HG03039 (cell line): ENCODE results near the gene EPS8.
"Not testable (repeated sequence)": the region's sequence is repeated elsewhere in the genome, so short reads cannot be mapped to it uniquely, and the experiment has no call there.

Experiments
- ATAC-seq: cut with Tn5 transposase; IDR thresholded peaks from one replicate; pipeline ENCODE4 v1.9.1; 2021; ENCODE audit warnings: mild to moderate bottlenecking, moderate library complexity; ENCODE audit not compliant: unreplicated experiment

The EPS8 gene

DNA sequence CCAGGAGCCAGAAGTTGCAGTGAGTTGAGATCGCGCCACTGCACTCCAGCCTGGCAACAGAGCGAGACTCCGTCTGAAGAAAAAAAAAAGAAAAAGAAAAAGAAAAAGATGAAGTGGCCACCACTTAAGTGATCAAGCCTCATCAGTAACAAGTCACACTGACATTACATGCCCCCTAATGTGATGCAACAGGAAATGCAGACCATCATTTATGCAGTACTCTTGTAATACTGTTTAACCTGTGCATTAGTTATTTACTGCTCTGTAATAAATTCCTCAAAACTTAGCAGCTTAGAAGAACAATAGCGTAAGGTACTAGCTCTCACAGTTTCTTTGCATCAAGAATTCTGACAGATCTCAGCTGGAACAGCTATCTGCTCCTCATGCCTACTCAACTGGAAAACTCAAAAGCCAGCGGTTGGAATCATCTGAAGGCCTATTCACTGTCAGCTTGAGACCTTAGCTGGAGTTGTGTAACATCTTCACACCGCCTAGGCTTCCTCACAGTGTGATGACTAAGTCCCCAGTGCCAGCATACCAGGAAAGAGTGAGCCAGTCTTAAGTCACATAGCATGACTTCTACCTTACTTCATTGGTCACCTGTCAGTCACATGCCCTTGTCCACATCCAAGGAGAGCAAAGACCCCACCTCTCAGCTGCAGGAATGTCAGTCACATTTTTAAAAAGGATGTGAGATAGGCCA, 31.5 kb downstream of the EPS8 start:
- ATAC-seq: no peak

DNA sequence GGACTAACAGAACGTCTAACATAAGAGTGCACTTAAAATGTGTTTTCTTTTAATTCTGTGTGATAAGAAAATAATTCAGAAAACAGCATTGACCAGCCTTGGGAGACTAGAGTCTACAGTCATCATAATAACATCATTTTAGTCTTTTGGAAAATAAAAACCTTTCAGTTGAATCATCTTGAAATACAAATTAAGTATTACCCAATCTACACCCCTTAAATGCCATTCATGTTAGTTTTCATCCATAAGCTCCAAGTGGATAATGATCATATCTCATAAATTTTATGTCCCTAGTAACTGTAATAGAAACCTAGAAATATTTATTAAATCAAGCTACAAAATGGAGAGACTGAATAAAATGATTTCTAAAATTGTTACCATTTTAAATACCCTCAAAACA, 32.4 kb downstream of the EPS8 start:
- ATAC-seq: no peak

DNA sequence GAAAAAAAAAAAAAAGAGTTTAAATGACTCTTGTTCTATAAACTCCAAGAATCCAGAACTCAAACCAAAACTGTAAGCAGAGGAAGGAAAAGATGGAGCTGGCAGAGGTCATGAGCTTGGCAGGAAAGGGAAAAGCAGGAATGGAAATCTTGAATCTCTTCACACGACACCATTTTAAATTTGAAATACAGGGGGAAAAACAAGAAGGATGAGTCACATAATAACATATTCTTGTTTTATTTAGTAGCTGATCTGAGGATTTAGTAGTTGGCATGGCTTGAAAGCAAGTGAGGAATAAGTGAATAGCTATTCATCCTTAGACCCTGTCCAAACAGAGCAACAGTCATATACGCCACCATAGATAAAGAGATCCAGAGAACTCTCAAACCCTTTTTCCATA, 35.0 kb downstream of the EPS8 start:
- no peak for ATAC-seq

DNA sequence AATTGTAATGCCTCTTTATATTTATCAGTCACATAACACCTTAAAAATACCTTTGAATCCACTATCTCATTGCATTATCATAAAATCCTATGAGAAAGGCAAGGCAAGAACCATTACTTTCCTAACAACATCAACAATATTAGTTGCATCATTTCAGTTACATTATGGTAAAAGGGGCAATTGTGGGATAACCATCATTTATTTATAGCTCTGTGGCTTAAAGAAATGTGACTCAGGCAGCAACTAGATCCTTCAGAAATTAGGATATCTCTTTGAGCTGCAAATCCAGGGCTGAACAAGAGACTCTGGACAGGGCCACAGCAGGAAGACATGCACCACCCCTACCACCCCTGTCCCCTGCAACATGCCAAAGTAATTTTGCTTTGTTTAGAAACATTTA, 36.4 kb downstream of the EPS8 start:
- no peak for ATAC-seq

DNA sequence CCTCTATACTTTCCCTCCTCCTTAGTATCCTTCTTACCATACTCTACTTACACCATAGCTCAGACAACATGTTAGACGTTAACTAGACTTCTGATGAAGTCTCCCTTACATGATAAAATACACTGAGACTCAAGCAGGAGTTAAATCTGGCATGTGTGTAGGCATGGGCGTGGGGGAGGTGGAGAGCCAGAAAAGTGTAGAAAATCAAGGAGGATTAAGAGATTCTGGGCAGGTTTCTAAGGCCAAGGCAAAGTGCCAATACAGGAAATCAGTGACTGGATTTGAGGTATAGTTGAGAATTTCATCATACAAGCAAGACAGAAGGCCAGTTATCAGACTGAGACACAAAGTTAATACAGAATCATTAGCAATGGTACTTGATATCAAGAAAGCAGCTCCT, 37.4 kb downstream of the EPS8 start:
- ATAC-seq: no peak

DNA sequence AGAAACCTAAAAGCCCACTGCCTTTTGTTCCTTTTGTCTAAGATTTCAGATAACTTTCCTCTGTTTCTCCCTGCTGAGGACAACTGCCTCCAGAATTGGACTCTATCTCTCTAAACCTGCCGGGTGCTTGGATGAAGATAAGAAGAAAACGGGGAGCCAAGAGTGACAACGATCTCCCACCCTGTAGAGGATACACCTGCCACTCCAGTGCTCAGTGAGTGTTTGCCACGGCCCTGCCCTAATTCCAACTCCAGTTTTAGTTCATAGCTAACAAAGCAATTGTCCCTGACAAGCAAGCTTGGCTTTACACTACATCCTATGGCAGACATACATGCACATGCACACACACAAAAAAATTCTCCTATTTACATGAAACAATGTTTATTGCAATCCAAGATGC, 39.3 kb downstream of the EPS8 start:
- no peak for ATAC-seq

DNA sequence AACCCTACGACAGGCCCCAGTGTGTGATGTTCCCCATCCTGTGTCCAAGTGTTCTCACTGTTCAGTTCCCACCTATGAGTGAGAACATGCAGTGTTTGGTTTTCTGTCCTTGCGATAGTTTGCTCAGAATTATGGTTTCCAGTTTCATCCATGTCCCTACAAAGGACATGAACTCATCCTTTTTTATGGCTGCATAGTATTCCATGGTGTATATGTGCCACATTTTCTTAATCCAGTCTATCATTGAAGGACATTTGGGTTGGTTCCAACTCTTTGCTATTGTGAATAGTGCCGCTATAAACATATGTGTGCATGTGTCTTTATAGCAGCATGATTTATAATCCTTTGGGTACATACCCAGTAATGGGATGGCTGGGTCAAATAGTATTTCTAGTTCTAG, 47.3 kb downstream of the EPS8 start:
- ATAC-seq: not testable (repeated sequence)

DNA sequence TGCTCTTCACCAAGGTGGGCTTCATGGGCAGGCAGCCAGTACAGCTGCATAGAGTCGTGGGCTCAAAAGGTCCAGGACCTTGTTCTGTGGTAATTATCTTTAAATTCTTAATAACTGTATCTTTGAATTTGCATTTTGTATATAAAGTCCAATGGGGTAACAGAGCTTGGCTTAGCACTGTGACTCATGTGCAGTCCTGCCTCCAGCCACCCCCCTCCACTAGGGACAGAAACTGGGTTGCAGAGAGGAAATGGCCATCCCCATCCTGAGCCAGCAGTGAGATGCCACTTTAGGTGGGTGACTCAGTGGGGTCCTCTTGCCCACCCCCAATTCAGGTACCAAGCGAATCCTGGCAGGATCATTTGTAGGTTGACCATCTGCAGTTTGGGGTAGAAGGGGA, 48.1 kb downstream of the EPS8 start:
- ATAC-seq: no peak

DNA sequence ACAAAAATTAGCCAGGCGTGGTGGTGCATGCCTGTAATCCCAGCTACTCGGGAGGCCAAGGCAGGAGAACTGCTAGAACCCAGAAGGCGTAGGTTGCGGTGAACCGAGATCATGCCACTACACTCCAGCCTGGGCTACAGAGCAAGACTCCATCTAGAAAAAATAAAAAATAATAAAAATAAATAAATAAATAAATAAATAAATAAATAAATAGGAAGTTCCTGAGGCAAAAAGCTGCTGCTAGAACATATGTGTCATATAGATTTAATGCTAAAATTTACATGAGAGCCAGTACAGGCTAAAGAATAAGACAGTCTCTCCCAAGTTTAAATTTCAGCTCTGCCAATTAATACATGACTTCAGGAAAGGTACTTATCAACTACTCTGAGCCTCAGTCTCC, 48.8 kb downstream of the EPS8 start:
- ATAC-seq: not testable (repeated sequence)

DNA sequence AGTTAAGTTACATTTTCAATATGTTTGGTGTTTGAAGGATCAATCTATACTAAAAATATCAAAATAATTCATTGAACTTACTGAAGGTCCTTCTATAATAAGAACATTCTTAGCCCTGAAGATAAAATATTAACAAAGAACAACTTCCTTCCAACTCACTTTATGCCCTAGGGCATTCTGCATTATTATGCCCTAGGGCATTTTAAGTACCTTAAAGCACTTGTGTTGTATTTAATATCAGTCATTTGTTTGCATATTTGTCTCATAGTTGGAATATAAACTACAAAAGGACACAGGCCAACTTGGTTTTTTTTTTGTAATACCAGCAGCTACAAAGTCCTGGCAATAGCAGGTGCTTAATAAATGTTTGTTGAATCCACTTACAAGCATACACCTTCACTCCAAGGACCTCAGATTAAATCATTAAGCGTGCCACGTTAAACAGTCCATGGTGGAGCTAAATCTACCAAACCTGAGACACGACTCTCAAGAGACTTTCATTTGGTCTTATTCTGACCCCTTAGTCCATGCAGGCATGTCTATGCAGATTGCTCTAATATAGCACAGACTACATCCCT, 50.7 kb downstream of the EPS8 start:
- ATAC-seq: no peak

DNA sequence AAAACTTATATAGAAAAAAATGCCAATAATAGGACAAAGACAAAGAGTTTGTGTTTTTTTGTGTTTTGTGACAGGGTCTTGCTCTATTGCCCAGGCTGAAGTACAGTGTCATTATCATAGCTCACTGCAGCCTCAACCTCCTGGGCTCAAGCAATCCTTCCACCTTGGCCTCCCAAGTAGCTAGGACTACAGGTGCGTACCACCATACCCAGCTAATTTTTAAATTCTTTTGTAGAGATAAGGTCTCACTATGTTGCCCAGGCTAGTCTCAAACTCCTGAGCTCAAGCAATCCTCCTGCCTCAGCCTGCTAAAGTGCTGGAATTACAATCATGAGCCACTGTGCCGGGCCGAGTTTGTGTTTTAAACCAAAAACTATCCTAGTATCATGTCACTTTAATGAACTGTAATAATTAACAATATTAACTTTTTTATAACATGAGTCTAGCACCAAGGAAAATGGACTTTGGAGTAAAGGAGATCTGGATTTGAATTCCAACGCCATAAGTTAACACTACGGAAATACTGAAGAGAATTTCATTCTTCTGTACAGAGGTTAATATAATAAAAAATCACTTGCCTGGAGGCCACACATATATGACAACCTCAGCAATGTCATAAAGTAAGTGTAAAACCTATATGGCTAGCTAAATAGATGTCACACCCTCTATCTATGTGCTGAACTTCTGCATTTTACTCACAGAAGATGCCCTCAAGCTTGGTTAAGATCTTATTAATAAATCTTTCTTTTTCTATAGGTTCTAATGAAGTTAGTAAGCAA, 53.2 kb downstream of the EPS8 start:
- ATAC-seq: no peak

DNA sequence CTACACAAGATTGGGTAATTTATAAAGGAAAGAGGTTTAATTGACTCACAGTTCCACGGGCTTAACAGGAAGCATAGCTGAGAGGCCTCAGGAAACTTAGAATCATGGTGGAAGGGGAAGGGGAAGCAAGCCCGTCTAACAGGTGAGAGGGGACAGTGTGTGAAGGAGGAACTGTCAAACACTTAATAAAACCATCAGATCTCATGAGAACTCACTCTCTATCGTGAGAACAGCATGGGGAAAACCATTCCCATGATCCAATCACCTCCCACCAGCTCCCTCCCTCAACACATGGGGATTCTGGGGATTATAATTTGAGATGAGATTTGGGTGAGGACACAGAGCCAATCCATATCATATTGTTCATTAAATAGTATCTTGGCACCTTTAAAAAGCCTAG, 56.1 kb downstream of the EPS8 start:
- no peak for ATAC-seq

DNA sequence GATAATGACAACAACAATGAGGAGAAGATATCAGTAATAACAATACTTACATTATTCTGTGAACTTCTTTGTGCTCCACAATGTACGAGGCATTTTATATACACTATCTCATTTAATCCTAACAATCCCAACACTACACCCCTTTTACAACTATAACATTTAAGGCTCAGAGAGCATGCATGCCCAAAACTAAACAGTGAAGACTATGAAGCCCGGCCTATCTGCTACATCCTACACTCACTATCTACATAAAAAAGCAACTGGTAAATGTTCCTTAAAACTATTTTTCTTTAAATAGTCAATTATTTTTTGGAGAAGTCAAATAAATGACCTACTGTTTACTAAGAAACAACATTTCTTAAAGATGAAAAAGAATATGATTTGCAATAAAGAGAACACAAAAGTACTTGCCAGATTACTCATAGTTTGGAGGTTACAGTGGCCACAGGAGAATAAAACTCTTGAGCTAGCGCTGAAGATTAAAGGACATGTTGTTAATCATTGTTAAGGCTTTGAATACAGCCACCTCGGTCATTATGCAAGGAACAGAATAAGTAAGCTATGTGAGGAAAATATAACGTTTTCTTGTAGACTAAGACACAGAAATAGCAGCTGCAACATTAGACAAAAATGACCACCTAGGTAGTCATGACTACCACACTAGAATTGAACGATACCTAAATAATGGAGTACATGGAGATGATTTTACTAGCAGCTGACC, 56.7 kb downstream of the EPS8 start:
- no peak for ATAC-seq

DNA sequence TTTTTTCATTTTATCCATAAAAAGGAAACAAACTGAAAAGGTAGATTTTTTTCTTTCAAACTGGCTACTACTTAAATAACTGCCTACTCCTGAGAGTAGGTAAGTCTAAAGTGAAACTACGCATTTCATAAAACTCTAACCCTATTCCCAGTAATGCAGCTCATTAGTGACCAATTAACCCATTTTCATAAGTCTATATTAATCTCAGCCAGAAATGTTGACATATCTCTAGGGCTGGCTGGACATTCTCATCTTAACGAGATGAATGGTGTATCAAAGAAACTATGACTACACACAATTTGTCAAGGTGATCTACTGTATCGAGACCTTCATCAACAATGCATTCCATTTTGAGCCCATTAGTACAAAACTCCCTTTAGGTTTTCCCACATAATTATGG, 57.2 kb downstream of the EPS8 start:
- no peak for ATAC-seq

DNA sequence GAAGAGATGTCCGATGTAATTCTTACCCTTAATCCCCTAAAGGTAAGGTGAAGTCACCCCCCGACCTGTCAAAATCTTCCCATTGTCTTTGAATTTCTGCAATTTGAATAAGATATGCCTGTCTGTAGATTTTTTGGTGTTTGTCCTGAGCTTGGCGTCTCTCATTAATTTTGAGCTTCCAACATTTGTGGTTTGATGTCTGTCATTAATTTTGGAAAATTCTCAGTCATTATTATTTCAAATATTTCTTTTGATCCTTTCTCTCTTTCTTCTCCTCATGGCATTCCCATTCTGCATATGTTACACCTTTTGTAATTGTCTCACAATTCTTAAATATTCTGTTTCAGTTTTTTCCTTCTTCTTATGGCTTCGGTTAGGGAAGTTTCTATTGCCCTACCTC, 60.1 kb downstream of the EPS8 start:
- no peak for ATAC-seq

DNA sequence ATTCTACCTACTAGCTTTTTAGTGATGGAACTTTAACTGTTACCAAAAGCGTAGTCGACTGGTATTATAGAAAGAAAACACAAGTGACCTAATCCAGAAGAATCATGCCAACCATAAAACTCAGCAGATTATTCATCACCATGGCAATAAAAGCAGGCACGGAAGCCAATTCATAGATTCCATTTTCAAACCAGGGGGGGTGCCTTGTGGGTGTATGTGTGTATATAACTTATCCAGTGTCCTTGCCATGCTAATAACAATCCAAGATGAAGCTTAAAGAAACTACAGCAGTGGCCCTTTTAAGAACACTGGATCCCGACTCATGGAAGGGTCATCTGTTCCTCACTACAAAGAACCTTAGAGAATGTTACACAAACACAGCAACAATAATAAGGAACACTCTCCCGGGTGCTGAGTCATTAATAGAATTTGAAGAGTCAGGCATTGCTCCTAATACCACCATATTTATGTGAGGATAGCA, 61.0 kb downstream of the EPS8 start:
- ATAC-seq: no peak

DNA sequence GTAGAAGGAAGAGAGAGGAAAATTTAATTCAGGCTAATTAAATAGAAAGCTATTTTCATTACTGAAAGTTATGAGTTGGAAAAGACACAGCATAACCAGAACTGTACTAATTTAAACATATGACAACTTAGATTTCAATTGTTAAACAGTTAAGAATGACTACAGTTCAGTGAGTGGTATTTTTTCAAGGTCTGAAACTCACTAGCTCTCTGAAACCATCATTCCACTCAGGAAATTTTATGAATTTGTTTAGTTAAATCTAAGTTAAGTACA, 62.4 kb downstream of the EPS8 start:
- no peak for ATAC-seq

DNA sequence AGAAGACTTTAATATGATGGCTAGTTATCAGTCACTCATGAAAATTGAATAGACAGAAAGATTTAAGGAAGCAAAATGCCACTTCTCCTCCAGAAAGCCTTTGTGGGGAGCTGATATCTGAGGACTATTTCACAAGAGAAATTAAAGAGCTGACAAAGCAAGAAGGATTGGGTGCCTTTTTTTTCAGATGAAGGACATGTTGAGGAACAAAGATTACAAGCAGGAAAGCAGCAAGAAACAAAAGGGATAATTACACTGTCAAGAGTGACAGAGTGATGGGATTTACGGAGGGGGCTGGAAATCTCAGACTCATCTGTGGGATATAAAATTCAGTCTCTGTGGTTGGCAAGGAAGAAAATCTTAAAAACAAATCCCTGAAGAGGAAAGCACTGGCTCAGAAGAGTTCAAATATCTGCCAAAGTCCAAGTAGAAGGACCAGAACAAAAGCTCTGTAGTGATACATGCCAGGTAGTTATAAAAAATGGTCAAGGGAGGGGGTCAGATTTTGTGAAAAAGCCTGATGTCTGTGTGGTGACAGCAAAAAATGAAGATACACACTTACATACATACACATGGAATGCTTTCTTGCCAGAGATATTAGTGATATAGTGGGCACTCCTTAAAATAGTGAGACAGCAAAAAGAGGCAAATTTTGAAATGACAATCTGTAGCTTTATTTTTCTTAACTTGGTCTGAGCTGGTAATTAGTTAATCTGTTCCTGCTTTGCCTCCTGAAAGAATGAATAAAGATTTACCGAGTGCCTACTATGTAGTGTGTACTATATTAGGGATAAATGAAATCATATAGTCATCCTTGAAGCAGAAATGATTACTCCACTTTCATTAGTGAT, 62.9 kb downstream of the EPS8 start:
- ATAC-seq: no peak

DNA sequence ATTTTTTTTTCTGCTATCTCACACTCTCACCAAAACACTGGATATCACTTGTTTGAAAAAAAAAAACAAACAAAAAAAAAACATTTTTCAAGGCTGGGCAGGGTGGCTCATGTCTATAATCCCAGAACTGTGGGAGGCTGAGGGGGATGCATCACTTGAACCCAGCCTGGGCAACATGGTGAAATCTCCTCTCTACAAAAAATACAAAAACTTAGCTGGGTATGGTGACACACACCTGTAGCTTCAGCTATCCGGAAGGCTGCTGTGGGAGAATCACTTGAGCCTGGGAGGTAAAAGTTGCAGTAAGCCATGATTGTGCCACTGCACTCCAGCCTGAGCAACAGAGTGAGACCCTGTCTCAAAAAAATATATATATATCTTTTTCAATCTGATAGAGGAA, 66.2 kb downstream of the EPS8 start:
- ATAC-seq: no peak

DNA sequence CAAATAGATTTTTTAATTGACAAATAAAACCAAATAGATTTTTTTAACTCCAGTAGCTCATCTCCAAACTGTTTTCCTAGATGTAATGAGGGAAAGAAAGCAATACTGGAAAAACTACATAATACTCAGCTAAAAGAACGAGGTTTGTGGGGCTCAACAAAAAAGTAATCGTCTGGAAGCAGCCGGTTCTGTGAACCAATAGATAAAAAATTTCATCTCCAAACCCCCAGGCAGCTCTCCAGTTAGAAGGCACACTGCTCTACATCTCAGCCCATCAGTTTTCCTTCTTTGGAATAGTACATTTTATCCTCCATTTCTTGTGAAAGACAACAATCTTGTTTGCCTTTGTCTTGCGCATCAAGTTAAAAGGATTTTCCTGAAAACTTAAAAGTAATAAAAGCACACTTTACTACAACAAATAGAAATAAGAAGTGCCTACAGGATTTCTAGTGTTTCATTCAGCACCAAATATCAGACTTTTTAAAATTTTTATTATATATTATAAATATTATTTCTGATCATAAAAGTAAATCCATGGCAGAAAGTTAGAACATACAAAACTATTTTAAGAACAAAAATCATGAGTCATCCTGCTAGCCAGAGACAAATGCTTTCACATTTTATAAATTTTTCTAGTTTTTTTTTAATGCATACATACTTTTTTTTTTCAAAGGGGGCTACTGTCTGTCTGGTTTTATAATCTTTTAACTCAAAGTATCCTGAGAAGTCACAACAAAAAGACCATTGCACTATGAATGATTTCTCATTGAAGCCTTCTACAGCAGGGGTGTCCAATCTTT, 67.7 kb downstream of the EPS8 start:
- ATAC-seq: no peak
